ENCODE measurements around the gene TIAM2. TPM values are rescaled to one million over a fixed set of nuclear protein-coding genes. Genes with fewer than 3 reads are reported as not detected.

The TIAM2 gene
- total and polyA plus RNA-seq, 9 of the 15 experiments (the other 6 are each of a cell fraction or from before 2014, with no cell fraction given) = 0.73 to 6.5 (median 4.3) TPM

DNA sequence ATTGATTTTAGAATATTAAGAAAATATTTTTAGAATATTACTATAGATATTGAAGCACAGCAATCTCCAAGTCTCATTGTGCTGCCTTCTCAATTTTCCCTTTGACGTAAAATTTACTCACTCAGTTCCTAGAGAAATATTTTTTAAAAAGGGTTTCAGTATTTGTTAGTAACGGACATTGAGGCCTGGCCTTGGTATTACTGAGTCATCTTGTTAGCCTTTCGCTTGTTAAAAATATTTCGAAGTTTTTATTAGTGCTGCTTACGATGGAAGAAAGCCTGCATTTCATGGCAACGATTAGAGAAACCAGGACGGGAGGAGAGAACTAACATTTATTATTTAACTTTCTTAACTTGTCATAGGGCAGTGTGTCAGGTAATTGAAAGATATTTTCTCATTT, 82.2 kb downstream of the TIAM2 start:
- peaks cover 13 to 24% of the 10 kb centered on the region in 2 experiments; a peak in 4 of 5 replicates for H3K27me3 ChIP-seq (ENCODE audit: control insufficient read depth in 2 of 2, insufficient read depth in 2 of 2, low read length in 2 of 2)
- no peak for DNase-seq (ENCODE audit: extremely low read depth in 1 of 4, low spot score in 3 of 4)
- TF ChIP-seq ZNF174 (CRISPR knock-in tag; IDR thresholded peaks at IDR 0.05) (no peak), CBFA2T3 (IDR thresholded peaks at IDR 0.05) (no peak), EP300 (IDR thresholded peaks at IDR 0.05; ENCODE audit: low read length) (no peak), BRCA1 (IDR thresholded peaks at IDR 0.05) (no peak), BRCA1 (CRISPR knock-in tag; IDR thresholded peaks at IDR 0.05) (no peak), EGR1 (conservative IDR thresholded peaks at IDR 0.05) (no peak), MTA2 (IDR thresholded peaks at IDR 0.05; ENCODE audit: low read depth) (no peak), ZNF143 (CRISPR knock-in tag; IDR thresholded peaks at IDR 0.05) (no peak), ZKSCAN3 (CRISPR knock-in tag; IDR thresholded peaks at IDR 0.05) (no peak), RCOR1 (IDR thresholded peaks at IDR 0.05; ENCODE audit: borderline replicate concordance in 1 of 2, low read depth in 2 of 2, low read length in 2 of 2) (no peak), SMC3 (conservative IDR thresholded peaks at IDR 0.05; ENCODE audit: insufficient read depth, low read depth, low read length) (no peak)
- TF ChIP-seq, protein P1, sequence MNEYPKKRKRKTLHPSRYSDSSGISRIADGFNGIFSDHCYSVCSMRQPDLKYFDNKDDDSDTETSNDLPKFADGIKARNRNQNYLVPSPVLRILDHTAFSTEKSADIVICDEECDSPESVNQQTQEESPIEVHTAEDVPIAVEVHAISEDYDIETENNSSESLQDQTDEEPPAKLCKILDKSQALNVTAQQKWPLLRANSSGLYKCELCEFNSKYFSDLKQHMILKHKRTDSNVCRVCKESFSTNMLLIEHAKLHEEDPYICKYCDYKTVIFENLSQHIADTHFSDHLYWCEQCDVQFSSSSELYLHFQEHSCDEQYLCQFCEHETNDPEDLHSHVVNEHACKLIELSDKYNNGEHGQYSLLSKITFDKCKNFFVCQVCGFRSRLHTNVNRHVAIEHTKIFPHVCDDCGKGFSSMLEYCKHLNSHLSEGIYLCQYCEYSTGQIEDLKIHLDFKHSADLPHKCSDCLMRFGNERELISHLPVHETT (CRISPR knock-in tag; conservative IDR thresholded peaks at IDR 0.05 in 1 of 2, IDR thresholded peaks at IDR 0.05 in 1 of 2) = no peak
- TF ChIP-seq, protein P2, sequence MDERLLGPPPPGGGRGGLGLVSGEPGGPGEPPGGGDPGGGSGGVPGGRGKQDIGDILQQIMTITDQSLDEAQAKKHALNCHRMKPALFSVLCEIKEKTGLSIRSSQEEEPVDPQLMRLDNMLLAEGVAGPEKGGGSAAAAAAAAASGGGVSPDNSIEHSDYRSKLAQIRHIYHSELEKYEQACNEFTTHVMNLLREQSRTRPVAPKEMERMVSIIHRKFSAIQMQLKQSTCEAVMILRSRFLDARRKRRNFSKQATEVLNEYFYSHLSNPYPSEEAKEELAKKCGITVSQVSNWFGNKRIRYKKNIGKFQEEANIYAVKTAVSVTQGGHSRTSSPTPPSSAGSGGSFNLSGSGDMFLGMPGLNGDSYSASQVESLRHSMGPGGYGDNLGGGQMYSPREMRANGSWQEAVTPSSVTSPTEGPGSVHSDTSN (CRISPR knock-in tag; IDR thresholded peaks at IDR 0.05; ENCODE audit: low read depth) = no peak
- TF ChIP-seq, protein P2 (tag; conservative IDR thresholded peaks at IDR 0.05; ENCODE audit: low read depth) = no peak
- TF ChIP-seq, protein P3, sequence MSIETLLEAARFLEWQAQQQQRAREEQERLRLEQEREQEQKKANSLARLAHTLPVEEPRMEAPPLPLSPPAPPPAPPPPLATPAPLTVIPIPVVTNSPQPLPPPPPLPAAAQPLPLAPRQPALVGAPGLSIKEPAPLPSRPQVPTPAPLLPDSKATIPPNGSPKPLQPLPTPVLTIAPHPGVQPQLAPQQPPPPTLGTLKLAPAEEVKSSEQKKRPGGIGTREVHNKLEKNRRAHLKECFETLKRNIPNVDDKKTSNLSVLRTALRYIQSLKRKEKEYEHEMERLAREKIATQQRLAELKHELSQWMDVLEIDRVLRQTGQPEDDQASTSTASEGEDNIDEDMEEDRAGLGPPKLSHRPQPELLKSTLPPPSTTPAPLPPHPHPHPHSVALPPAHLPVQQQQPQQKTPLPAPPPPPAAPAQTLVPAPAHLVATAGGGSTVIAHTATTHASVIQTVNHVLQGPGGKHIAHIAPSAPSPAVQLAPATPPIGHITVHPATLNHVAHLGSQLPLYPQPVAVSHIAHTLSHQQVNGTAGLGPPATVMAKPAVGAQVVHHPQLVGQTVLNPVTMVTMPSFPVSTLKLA (conservative IDR thresholded peaks at IDR 0.05) = no peak
- TF ChIP-seq, protein P4, sequence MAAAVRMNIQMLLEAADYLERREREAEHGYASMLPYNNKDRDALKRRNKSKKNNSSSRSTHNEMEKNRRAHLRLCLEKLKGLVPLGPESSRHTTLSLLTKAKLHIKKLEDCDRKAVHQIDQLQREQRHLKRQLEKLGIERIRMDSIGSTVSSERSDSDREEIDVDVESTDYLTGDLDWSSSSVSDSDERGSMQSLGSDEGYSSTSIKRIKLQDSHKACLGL (CRISPR knock-in tag; IDR thresholded peaks at IDR 0.05; ENCODE audit: borderline replicate concordance, poor library complexity, severe bottlenecking) = no peak
- TF ChIP-seq, protein P5, sequence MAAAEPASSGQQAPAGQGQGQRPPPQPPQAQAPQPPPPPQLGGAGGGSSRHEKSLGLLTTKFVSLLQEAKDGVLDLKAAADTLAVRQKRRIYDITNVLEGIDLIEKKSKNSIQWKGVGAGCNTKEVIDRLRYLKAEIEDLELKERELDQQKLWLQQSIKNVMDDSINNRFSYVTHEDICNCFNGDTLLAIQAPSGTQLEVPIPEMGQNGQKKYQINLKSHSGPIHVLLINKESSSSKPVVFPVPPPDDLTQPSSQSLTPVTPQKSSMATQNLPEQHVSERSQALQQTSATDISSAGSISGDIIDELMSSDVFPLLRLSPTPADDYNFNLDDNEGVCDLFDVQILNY (CRISPR knock-in tag; IDR thresholded peaks at IDR 0.05) = no peak
- no TSS peak for BruUV-seq (replicated peaks)
- no peak overlapping the region for H3K4me3 ChIP-seq
- H3K27ac ChIP-seq (ENCODE audit: extremely low read depth, low read depth, low read length) = no peak overlapping the region
- POLR2A ChIA-PET = interaction anchor here (0.6 kb wide), 1 partner anchor 836 kb away, joined by 3 read pairs; no protein-coding TSS in a partner anchor
- no peak for FAIRE-seq
- 32% methylated on average over 7 of the region's 7 CpGs for WGBS (ENCODE audit: insufficient coverage, low coverage, missing lambda C conversion rate)
- H3K9me1 ChIP-seq (ENCODE audit: control insufficient read depth, insufficient read depth, low read length) = no peaks in the 10 kb centered on the region
- CTCF ChIA-PET (ENCODE audit: low intra/inter-chr PET ratio) = no interaction called here
- H3K79me2 ChIP-seq (ENCODE audit: control insufficient read depth, insufficient read depth, low read length) = no peaks in the 10 kb centered on the region
- H3K36me3 ChIP-seq (ENCODE audit: control insufficient read depth, insufficient read depth, low read length) = no peaks in the 10 kb centered on the region
- in situ Hi-C loops (cut with MboI) = no loop called here
- H3K9ac ChIP-seq (ENCODE audit: insufficient read depth in 1 of 2, low read depth in 2 of 2, low read length in 2 of 2) = no peak overlapping the region
- H3K9me3 ChIP-seq (replicated peaks; ENCODE audit: control insufficient read depth, insufficient read depth, low read depth, low read length) = no peaks in the 10 kb centered on the region
- ATAC-seq = no peak
- peaks cover 13 to 23% of the 10 kb centered on the region in 2 experiments; a peak in 3 of 5 replicates for H3K4me1 ChIP-seq (replicated peaks in 1 of 2; ENCODE audit: control insufficient read depth in 2 of 2, insufficient read depth in 2 of 2, low read length in 2 of 2)
- intact Hi-C loops (cut with micrococcal nuclease) = no loop called here
- H2AFZ ChIP-seq (ENCODE audit: low read depth, low read length) = no peak overlapping the region
- peaks cover 2% of the 10 kb centered on the region; the same call in 1 of the 2 replicates for H4K20me1 ChIP-seq (replicated peaks; ENCODE audit: control insufficient read depth, insufficient read depth, low read length)
- H3K4me2 ChIP-seq (ENCODE audit: insufficient read depth, low read length) = no peak overlapping the region

Measured in K562 (cell line).